RKO (cell line): ENCODE measurements around the gene MYH7.
"Not testable (repeated sequence)": the region's sequence is repeated elsewhere in the genome, so short reads cannot be mapped to it uniquely, and the experiment has no call there.

Experiments
- DNase-seq: peaks from one replicate; pipeline ENCODE4 v3.0.0-alpha.2; 2016; ENCODE audit warnings: low spot score

MYH7 gene

DNA sequence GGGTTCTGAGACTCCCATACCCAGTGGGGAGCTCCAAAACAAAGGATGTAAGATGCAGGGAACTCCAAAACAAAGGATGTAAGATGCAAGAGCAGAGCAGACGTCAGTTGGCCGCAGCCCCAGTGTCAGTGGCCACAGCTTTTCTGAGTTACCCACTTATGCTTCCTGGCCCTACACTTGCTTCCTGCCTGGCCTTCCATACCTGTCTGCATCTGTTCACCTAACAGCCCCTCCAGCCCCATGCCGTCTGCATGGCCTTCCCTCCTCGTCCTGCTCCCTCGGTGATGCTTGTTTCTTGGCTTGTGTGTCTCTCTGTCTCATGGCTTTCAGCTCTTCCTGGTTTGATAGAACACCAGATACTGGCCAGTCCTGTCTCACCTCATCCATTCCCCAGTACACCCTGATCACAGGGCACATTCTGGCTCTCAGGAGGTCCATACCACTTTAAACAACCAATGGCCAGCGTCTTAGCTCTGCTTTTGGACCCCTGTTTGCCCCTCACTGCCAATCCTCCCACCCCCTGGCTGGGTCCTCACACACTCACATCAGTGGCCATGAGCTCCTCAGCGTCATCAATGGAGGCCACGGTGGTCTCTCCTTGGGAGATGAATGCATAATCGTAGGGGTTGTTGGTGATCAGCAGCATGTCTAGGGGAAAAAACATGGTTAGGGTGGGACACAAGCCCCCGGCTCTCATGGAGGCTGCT, 5.3 kb downstream of the MYH7 start:
- no peak for DNase-seq

DNA sequence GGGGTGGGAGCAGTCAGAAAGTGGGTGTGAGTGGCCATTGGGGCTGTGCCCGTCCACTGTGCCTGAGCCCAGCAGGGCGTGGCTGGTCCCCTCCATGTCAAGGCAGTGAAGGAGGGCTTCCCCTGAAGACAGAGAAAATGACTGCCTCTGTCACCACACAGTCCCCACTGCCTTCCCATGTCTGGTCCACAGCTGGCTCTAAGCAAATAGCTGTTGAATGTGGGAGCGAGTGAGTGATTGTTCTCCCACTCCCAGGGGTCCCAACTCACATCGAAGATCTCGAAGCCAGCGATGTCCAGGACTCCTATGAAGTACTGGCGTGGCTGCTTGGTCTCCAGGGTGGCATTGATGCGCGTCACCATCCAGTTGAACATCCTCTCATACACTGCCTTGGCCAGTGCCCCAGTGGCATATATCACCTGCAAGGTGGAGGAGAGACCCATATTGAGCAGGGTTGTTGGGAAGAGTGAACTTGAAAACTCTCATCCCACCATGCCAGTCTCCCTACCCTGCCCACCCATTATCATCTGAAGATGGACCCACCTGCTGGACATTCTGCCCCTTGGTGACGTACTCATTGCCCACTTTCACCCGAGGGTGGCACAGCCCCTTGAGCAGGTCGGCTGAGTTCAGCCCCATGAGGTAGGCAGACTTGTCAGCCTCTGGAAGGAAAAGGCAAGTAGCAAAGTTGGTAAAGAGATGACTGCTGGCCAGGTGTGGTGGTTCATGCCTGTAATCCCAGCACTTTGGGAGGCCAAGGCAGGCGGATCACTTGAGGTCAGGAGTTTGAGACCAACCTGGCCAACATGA, 6.6 kb downstream of the MYH7 start:
- DNase-seq, result no peak

DNA sequence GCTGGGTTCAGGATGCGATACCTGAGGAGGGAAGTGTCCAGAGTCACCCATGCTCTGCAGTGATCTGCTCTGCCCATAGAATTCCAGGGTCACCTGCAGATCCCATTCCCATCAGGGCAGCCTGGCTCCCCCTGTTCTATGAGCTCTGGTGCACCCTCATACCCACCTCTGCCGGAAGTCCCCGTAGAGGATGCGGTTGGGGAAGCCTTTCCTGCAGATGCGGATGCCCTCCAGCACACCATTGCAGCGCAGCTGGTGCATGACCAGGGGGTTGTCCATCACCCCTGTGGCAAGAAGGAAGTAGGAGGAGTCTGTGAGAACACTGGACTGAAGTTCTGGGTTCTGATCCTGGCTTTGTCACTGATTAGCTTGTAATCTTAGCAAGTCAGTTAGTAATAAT, 9.7 kb downstream of the MYH7 start:
- not testable (repeated sequence) for DNase-seq

DNA sequence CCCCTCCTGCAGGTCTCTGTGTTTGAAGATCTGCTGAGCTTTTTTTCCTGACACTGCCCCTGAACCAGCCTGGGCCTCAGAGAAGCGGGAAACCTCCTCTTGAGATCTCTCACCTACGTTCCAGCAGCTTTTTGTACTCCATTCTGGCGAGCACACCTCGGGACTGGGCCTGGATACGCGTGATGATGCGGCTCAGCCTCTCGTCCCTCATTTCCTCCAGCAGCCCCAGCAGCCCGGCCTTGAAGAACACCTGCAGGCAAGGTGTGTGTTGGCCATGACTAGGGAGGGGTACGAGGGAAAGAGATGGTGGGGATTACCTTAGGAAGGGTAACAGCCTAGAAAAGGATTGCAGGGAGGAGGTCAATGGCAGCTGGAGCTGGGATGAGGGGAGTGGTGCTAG, 10.3 kb downstream of the MYH7 start:
- no peak for DNase-seq

DNA sequence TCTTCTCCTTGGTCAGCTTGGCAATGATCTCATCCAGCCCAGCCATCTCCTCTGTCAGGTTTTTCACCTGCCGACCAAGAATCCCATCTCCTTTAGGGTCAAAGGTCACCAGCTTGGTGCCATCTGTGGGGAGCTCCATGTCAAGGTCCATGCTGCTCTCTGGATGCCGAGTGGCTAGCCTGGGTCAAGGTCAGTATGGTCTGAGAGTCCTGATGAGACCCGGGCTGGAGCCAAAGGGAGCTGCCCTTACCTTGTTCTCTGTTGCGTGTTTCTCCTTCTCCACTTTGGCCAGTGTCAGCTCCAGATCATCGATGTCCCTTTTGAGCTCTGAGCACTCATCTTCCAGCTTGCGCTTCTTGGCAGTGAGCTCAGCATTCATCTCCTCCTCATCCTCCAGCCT, 11.8 kb downstream of the MYH7 start:
- DNase-seq, result no peak

DNA sequence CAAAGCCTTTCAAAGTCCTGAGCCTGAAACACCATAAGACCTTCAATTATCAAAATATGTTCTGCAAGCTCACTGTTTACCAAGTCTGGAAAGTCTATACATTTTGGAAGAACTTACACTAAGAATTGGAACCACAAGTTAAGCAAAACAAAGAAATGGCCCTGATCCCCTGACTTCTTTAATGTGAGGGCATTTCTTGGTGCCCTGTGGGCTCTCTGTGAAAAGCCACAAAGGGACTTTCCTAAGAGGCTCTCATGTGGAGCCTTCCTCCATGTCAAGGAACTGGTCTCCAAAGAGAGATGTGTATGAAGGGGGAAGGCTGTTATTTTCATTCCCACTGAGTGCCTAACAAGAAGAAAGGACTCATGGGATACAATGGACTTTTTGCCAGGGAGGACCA, 13.9 kb downstream of the MYH7 start:
- DNase-seq, result no peak

DNA sequence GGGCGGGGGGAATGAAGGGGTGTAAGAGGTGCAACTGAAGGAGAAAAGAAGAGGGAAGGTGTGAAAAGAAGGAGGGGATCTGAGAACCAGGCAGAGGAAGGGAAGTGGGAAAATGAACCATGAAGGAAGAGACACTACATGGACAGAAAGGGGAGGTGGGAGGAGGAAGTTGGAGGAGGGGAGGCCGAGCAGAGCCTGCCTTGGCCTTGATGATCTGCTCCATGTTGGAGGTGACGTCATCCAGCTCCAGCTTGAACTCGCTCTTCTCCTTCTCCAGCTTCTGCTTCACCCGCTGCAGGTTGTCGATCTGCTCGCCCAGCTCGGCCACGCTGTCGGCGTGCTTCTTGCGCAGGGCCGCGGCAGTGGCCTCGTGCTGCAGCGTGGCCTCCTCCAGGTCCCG, 15.8 kb downstream of the MYH7 start:
- not testable (repeated sequence) for DNase-seq

DNA sequence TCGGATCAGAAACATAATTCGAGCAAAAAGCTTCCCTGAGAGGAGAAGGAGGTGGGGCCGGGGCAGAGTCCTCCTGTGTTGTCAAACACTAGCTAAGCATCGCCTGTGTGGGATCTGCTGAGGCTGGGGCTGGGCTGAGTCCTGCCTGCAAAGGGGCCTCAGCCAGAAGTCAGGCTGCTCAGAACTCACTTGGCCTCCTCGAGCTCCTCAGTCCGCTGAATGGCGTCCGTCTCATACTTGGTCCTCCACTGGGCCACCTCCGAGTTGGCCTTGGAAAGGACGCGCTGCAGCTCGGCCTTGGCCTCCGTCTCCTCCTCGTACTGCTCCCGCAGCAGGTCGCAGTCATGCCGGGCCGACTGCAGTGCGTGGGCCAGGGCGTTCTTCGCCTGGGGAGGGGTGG, 17.4 kb downstream of the MYH7 start:
- no peak for DNase-seq

DNA sequence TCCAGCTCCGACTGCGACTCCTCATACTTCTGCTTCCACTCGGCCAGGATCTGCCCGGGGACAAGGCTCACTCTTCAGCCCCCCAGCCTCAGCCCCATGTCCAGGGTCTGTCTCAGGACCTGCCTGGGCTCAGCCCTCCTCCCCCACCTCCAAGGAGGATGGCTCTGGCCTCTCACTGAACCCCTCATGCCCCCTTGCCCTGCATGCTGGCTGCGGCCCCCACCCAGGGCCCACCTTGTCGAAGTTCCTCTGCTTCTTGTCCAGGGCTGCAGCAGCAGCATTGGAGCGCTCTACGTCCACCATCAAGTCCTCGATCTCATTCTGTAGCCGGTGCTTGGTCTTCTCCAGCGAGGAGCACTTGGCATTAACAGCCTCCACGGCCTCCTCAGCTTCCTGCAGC, 18.2 kb downstream of the MYH7 start:
- not testable (repeated sequence) for DNase-seq

DNA sequence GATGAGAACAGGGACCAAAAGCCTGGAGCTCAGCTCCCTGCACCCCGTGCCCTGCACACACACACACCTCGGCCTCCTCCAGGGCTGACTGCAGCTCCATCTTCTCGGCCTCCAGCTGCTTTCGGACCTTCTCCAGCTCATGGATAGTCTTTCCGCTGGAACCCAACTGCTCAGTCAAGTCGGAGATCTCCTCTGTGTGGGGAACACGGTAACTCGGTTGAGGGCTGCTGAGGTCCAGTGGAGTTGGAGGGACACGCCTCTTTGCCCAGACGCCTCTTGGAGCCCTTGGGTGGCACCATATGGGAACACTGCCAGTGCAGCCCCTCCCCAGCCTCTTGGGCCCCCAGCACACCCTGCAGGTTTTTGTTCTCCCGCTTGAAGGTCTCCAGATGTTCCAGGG, 18.7 kb downstream of the MYH7 start:
- no peak for DNase-seq

DNA sequence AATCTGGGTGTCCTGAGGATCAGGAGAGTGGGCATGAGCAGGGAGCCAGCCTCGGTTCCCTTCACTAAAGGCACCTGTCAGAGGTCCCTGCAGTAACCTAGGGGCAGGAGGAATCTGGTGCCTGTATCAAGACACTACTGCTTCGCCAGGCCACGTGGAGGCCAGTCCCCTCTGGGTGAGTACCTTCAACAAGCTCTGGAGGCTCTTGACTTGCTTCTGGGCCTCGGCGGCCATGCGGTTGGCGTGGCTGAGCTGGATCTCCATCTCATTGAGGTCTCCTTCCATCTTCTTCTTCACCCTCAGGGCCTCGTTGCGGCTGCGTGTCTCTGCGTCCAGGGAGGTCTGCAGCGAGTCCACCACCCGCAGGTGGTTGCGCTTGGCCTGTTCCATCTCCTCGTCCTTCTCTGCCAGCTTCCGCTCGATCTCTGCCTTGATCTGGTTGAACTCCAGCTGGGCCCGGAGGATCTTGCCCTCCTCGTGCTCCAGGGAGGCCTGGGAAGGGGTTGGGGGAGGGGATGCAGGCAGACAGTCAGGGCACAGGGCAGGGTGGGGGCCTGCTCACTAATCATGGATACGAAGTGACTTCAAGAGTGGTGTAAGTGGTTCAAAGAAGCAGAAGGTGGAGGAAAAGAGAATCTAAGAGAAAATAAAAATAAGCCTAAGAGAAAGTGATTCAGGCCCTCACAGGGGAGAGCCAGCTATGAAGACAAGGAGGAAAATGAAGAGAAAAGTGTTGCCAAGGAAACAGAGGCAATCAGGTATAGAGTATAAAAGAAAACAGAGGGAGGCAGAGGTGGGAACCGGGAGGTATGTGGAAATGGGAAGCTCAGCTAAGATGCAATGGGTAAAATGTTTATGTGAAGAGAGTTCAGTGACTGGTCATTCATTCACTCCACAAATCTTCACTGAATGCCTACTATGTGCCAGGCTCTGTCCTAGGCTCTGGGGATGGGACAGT, 19.4 kb downstream of the MYH7 start:
- DNase-seq, result no peak

DNA sequence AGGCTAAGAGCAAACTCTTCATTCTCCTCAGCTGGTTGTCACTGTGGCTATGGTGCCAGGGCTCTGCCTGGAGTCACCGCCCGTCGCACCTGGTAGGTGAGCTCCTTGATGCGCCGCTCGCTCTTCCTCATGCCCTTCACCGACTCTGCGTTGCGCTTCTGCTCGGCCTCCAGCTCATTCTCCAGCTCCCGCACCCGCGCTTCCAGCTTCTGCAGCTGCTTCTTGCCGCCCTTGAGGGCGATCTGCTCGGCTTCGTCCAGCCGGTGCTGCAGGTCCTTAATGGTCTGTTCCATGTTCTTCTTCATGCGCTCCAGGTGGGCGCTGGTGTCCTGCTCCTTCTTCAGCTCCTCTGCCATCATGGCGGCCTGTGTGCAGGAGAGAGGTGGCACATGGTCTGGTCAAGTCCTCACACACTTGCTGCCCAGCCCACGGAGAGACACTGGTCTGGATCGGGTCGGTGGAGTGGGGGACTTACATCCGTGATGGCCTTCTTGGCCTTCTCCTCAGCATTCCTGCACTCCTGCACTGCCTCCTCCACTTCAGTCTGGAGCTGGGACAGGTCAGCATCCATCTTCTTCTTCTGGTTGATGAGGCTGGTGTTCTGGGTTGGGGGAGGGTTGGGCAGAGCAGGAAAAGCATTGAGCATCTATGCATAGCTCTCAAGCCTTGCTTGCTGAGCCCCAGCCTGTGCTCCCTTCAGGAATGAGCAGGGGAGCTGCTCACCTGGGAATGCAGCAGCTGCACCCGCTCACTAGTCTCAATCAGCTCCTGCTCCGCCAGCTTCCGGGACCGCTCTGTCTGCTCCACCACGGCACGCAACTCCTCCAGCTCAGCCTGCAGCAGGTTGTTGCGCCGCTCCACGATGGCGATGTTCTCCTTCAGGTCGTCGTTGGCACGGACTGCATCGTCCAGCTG, 20.3 kb downstream of the MYH7 start:
- no peak for DNase-seq

DNA sequence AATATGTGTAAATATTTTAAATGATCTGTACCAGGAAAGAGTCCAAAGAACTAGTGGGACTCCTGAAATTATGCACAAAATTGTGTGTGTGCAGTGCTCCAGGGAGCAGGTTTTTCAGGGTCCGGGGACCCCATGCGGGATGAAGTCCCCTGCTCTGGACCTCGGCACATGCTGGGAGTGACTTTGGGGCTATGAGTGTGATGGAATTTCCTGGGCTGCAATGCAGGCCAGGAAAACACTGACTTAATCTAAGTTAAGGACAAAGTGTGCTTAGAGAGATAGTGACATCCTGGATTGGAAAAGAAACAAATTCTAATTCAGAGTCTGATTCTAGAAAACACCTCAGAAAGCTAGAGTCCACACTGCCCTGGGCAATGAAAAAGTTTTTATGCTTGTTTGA, 21.2 kb downstream of the MYH7 start:
- no peak for DNase-seq

DNA sequence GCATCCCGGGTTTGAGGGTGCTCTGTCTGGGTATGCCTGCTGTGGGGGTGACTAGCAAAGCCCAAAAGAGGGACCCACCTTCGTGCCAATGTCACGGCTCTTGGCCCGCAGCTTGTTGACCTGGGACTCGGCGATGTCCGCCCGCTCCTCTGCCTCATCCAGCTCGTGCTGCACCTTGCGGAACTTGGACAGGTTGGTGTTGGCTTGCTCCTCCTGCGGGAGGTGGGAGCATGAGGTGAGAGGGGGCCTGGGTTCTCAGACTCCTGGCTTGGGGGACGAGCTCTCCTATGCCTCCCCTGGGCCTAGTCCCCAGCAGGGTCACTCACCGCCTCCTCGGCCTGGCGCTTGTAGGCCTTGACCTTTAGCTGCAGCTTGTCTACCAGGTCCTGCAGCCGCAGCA, 21.8 kb downstream of the MYH7 start:
- DNase-seq, result no peak

DNA sequence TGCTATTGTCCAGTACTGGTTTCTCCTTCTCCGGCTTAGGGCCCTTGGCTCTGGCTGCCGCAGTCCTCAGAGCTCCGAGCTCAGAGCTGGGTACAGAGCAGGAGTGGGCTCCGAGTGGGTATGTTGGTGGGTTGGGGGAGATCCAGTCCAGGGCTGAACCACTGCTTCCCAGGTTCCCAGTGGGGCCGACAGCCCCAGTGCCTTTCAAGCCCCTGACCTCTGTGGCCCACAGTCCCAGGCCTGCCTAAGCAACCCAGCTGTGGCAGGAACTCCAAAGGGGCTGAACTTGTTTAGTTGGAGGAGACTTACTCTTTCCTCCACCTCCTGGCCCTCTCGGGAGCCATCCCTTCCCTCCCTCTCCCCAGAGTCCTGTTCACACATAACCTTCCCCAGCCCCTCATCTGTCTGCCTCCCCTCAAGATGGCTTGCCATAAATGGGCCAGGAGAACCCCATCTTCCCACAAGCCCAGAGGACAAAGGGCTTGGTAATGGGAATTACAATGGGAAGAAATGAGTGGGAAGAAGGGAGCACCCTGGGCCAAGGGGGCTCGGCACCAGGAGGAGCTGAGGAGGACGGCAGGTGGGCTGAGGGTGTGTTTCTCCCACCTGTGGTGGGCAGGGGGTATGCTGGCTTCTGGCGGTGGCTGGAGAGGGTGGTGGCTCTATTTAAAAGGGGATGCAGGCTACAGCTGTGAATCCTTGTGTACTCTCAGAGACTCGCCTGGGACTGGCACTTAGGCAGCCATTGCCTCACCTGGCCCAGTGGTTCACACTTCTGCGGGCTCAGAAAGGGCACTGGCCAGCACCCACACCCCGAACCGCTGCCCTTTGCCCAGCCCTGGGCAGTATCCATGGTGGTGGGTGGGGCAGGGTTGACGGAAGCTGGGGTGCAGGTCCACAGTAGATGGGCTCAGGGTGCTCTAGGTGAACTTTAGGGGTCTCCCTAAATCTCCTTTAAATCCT, 23.6 kb downstream of the MYH7 start:
- no peak for DNase-seq

DNA sequence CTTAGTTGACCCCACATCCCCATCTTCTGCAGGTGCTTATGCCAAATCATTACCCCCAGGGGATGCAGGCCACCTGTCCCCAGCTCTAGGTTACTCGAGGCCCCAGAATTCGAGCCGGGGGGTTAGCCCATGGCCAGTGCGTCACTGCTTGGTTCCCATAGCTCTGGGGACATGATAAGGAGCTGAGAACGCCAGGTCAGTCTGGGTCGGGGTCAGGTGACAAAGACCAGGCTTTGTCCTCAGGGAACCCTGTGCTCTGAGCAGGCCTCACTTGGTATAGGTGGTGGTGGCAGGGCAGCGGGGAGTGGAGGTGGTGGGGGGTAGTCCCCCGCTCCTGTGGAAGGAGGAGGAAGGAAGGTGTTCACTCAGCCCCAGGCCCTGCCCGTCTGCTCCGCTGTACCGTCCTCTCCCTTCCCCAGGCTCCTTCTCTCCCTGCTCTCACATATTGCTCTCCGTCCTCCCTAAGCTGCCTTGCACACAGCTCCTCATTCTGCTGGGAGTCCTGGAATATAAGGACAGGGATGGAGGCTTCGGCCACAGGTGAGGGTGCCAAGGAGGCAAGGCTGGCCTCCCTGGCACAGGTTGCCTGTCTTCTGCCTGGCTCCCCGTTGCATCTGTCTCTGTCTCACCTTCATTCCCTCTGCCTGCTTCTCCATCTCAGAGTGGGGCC, 25.4 kb downstream of the MYH7 start:
- no peak for DNase-seq

DNA sequence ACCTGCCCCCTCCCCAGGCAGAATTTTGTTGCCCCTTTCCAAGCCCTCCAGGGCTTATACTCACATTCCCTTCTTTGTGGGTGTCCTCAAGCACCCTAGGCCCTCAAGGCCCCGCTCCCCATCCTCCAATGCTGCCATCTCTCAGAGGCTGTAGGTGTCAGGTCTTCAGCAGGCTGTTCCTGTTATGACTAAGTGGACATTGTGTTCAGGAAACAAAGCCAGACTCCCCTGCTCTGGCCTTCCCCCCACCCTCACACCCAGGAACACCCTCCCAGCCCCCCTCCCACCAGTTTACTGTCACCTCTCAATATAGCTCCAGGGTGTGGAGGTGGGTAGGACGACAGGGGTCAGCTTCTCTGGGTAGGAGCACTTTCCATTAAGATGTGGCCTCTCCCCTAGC, 26.0 kb downstream of the MYH7 start:
- DNase-seq, result no peak

DNA sequence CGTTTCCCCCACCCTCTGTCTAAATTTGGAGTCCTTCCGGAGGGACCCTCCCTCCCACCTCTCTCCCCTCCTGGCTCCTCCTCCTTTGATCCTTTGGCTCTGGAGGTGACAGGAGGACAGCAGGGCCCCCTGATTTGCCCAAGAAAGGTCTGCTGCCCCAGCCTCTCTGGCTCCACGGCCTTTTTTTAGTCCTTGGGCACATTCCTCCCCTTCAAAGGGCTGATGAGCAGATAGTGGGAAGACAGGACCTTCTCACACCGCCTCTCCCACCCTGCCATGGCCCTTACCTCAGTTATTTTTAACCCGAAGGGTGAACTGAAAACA, 27.2 kb downstream of the MYH7 start:
- no peak for DNase-seq

DNA sequence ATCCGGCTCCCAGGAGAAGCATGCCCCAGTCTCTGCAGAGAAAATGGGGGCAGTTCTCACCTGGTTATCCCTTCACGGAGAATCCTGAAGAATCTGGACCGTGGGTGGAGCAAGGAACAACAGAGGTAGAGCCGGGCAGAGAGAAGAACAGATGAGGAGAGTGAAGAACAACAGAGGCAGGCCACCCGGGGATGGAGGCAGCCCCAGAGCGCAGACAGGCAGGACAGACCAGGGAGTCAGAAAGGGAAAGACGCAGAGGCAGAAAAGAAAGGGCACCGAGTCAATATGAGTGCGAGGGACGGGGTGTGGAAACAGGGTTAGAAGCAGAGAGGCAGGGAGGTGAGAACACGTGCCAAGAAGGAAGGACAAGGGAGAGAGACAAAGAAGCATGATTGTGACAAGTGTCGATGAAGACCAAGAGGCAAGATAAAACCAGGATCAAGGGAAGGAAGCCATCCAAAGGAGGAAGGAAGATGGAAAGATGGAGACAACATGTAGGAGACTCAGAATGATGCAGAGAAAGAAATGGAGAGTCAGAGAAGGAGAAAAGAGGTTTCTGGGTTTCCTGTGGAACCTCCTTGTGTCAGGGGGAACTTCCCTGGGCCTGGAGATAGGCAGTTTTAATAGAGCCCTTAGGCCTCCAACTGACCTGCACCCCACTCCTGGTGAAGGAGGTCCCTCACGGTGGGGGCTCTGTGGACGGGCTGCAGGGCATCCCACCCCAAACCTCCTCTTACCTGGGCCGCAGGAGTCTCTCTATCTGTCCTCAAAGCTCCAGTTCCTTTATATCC, 27.7 kb downstream of the MYH7 start, which contains the start of gene MYH6:
Gene MYH6, minus strand, starts transcription at position 758 of the 791 bp plus-strand sequence. CDS start 1,050 bp downstream, outside the sequence.
- no peak for DNase-seq
